NCI-H146 treated with DMSO at 0.1 percent for 48 hours (cell line): Measurements from ENCODE around the gene TTC21A.

Source experiments
- DNase-seq: peaks from one replicate; lab custom pipeline; 2025; ENCODE audit not compliant: unreplicated experiment; lab: John Stamatoyannopoulos, UW

TTC21A gene

GRCh38 chr3:39113291-39113690 is 5.8 kb downstream of the TTC21A start:
- DNase-seq: no peak

- DNase-seq: no peak
These were observed 7.0 kb downstream of the TTC21A start for GRCh38 chr3:39114456-39114855.

- DNase-seq: no peak
These were observed 8.4 kb downstream of the TTC21A start for GRCh38 chr3:39115870-39116269.

- DNase-seq: no peak
These were observed 10.6 kb downstream of the TTC21A start for GRCh38 chr3:39118079-39118478.

GRCh38 chr3:39118931-39119660 is 11.6 kb downstream of the TTC21A start:
- DNase-seq: no peak

- DNase-seq: no peak
These were observed 14.1 kb downstream of the TTC21A start for GRCh38 chr3:39121621-39122020.

- no peak for DNase-seq
These were observed 15.3 kb downstream of the TTC21A start for GRCh38 chr3:39122813-39123212.

- no peak for DNase-seq
These were observed 17.7 kb downstream of the TTC21A start for GRCh38 chr3:39124876-39125840.

GRCh38 chr3:39125841-39126500 is 18.5 kb downstream of the TTC21A start:
- DNase-seq: no peak

- DNase-seq: no peak
These were observed 19.1 kb downstream of the TTC21A start for GRCh38 chr3:39126532-39127071.

GRCh38 chr3:39127269-39127907 is 19.9 kb downstream of the TTC21A start:
- no peak for DNase-seq

GRCh38 chr3:39127908-39128304 is 20.4 kb downstream of the TTC21A start:
- no peak for DNase-seq

- no peak for DNase-seq
These were observed 21.5 kb downstream of the TTC21A start for GRCh38 chr3:39128951-39129350.

- DNase-seq: no peak
These were observed 22.5 kb downstream of the TTC21A start for GRCh38 chr3:39130026-39130425.

- DNase-seq: no peak
These were observed 23.3 kb downstream of the TTC21A start for GRCh38 chr3:39130693-39131265.

GRCh38 chr3:39132096-39133092 is 24.9 kb downstream of the TTC21A start:
- DNase-seq: no peak

GRCh38 chr3:39133093-39133490 is 25.6 kb downstream of the TTC21A start:
- no peak for DNase-seq

GRCh38 chr3:39133822-39134221 is 26.3 kb downstream of the TTC21A start:
- no peak for DNase-seq

- no peak for DNase-seq
These were observed 26.8 kb downstream of the TTC21A start for GRCh38 chr3:39134305-39134704.
